KOPT-K1 (cell line): ENCODE measurements around the gene PTPRN2.
"Not testable (repeated sequence)": the region's sequence is repeated elsewhere in the genome, so short reads cannot be mapped to it uniquely, and the experiment has no call there.

ENCODE experiments used
- H3K27ac ChIP-seq: fragments of 200-600 bp; sonication (generic); 2 replicates; pipeline ENCODE4 v1.5.1; 2016; ENCODE audit warnings: antibody characterized with exemption, mild to moderate bottlenecking, low read depth, low read length; ENCODE audit not compliant: poor library complexity, severe bottlenecking
- H3K36me3 ChIP-seq: fragments of 200-600 bp; sonication (generic); 2 replicates; pipeline ENCODE4 v1.5.1; 2017; ENCODE audit warnings: antibody characterized with exemption, mild to moderate bottlenecking, low read length, moderate library complexity; ENCODE audit not compliant: insufficient read depth
- H3K9me3 ChIP-seq: fragments of 200-600 bp; sonication (generic); 2 replicates; pipeline ENCODE4 v1.5.1; 2017; ENCODE audit warnings: antibody characterized with exemption, low read length, mild to moderate bottlenecking; ENCODE audit not compliant: insufficient read depth, poor library complexity, severe bottlenecking

PTPRN2 gene

DNA sequence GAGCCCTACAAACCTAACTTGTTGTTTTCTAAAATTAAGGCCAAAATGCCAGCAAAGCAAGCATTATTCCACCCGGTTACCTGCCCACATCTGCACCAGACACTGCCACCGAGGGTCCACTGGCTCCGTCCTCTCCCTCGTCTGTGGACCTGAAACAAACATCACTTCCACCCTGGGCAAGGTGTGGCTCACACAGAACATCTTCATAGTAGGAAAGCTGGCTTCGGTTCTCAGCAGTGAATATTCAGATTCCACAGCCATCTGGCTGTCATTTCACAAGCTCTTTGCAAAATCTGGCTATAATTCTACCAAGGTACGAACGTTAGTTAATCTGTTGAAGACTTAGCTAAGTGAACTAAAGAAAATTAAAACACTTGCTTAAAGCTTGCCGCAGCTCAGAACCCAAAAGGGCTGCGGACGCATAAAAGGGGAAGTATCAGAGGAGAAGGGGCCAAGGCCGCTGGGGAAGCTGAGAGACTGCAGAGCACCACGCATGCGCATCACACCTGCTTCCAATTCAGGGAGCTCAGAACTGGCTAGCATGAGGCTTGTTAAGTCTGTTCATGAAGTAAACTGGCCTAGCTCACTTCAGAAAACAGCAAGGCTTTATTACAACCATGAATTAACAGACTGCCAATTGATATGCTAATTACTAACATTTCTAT, 46.1 kb downstream of the PTPRN2 start:
- Histone ChIP-seq H3K9me3 (no peaks in the 10 kb centered on the region), H3K27ac (no peak overlapping the region), H3K36me3 (no peaks in the 10 kb centered on the region)

DNA sequence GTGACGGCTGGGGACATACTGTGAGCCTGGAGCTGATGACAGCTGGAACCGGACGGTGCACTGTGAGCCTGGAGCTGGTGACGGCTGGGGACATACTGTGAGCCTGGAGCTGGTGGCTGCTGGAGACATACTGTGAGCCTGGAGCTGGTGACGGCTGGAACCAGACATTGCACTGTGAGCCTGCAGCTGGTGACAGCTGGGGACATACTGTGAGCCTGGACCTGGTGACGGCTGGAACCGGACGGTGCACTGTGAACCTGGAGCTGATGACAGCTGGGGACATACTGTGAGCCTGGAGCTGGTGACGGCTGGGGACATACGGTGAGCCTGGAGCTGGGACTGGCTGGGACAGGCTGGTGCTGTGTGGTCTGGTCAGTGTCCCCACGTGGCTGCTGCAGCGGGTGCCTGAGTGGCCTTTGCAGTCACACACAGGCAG, 47.9 kb downstream of the PTPRN2 start:
- Histone ChIP-seq H3K36me3 (no peaks in the 10 kb centered on the region), H3K9me3 (peaks cover 8% of the 10 kb centered on the region), H3K27ac (no peak overlapping the region)

DNA sequence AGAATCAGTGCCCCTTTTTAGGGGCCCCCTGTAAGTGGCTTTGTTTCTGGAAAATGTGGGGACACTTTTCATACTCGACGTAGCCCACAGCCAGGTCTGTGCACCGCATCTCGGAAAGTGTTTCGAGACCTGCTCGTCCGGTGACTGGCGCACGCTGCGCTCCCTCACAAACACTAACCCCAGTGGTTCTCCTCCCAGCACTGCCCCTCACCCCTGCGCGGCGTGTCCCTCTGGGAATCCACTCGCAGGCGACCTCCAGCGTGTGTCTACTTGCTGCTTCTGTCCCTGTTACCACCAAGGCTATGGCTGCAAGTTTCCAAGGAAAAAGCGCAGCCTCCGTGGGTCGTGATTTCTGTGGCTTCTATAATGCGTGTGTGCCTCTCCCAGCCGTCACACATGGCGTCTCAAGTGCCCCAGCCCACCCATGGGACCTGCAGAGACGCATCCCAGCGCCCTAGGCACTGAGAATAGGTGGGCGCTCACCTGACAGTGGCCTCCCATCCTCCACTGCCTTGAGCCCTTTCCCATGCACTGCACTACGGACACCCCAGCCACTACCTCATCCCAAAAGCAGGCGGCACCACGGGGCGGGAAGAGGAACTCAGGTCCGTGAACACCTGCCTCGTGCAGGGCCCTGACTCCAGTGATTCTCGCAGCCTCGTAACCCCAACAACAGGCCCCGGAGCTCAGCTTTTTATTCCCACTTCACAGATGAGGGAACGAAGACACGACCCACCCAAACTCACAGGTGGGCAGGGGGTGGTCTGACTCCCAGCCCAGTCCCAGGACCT, 49.3 kb downstream of the PTPRN2 start:
- H3K9me3 ChIP-seq: peaks cover 19% of the 10 kb centered on the region
- H3K27ac ChIP-seq: no peak overlapping the region
- H3K36me3 ChIP-seq: no peaks in the 10 kb centered on the region

DNA sequence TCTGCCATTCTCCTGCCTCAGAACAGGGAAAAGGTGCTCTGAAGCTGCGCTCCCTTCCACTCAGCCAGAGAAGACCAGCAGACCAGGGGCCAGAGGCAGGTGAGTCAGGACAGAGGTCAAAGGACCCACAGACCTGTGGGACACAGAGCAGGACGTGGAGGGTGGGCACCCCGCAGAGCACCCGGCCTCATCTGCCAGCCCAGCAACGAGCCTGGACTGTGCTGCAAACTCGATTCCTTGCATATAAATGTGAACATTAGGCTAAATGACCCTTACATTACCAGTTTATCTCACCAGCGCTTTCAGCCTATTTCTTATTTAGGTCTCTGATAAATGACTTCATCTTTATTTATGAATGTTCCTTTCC, 50.1 kb downstream of the PTPRN2 start:
- H3K9me3 ChIP-seq: peaks cover 19% of the 10 kb centered on the region
- no peaks in the 10 kb centered on the region for H3K36me3 ChIP-seq
- no peak overlapping the region for H3K27ac ChIP-seq

DNA sequence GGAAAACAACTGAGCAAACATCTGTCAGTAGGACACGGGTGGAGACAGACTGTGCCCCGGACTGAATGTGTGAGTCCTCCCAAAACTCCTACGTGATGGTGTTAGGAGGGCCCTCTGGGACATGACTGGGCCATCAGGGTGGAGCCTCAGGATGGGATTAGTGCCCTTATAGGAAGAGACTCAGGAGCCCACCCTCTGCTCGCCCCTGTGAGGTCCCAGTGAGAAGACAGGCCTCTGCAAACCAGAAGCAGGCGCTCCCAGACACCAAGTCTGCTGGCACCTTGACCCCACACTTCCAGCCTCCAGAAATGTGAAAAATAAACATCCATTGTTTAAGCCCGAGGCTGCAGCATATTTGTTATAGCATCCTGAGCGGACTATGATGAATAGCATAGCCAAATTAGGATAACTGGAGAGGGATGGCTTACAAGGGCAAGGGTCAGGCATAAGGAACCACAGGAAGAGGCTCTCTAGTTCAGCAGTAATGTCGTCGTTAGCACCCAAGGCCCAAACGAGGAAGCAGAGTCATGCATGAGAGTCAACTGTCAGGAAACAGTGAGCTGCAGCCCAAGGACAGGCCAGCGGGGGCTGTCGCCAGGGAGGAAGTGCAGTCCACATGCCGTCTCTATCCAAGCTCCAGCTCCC, 50.6 kb downstream of the PTPRN2 start:
- Histone ChIP-seq H3K27ac (no peak overlapping the region), H3K9me3 (peaks cover 19% of the 10 kb centered on the region), H3K36me3 (no peaks in the 10 kb centered on the region)

DNA sequence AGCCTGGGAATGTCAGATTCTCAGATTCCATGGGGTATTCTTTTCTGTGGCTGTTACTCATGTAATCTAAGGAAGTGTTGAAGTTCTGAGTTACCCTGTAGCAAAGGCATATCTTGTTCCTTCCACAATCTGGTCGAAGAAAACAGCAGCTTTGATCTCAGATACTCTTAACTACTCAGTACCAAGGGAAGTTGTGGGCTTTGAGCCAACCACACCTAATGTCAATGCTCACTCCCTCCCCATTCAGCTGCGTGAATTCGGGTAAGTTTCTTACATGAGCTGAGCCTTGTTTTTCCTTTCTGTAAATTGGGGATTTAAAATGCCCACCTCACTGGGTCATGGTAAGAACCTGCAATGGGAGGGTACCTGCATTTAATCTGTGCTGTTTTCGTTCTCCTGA, 52.5 kb downstream of the PTPRN2 start:
- no peaks in the 10 kb centered on the region for H3K36me3 ChIP-seq
- peaks cover 19% of the 10 kb centered on the region for H3K9me3 ChIP-seq
- H3K27ac ChIP-seq: no peak overlapping the region

- Histone ChIP-seq H3K36me3 (no peaks in the 10 kb centered on the region), H3K9me3 (peaks cover 19% of the 10 kb centered on the region), H3K27ac (no peak overlapping the region)
Measured at GRCh38 chr7:158534598-158534997, 53.0 kb downstream of the PTPRN2 start.

DNA sequence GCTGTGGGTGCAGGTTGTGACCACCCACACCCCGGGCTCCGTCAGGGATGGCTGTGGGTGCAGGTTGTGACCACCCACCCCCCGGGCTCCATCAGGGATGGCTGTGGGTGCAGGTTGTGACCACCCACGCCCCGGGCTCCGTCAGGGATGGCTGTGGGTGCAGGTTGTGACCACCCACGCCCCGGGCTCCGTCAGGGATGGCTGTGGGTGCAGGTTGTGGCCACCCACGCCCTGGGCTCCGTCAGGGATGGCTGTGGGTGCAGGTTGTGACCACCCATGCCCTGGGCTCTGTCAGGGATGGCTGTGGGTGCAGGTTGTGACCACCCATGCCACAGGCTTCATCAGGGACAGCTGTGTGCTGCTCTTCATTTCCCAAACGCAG, 53.5 kb downstream of the PTPRN2 start:
- peaks cover 19% of the 10 kb centered on the region for H3K9me3 ChIP-seq
- not testable (repeated sequence) for H3K27ac ChIP-seq, H3K36me3 ChIP-seq

DNA sequence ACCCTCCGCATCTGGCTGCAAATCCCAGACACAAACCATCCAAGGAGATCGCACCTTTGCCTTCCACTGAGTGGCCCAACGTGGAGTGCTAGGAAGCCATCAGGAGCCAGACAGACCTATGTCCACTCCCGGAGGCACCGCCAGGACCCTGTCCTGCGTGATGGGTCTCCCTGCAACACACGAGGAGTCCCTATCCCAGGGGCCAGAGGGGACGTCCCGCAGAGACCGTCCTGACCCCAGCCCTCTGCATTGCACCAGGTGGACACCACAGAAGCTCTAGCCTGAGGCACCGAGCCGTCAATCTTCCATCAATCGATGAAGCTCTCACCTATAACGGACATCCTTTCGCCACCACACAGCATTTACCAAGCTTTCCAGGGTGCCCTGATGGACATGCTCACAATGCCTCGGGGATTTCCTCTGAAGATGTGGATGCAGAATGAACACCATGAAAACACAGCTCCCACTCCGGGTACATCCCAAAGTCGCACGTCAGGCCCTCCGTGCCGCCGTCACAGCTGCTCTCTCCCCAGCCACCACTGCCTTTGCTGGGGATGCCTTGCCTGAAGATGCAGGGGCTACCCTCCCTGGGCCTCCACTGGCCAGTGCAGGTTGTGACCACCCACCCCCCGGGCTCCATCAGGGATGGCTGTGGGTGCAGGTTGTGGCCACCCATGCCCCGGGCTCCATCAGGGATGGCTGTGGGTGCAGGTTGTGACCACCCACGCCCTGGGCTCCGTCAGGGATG, 54.1 kb downstream of the PTPRN2 start:
- Histone ChIP-seq H3K27ac (no peak overlapping the region), H3K36me3 (no peaks in the 10 kb centered on the region), H3K9me3 (peaks cover 19% of the 10 kb centered on the region)

DNA sequence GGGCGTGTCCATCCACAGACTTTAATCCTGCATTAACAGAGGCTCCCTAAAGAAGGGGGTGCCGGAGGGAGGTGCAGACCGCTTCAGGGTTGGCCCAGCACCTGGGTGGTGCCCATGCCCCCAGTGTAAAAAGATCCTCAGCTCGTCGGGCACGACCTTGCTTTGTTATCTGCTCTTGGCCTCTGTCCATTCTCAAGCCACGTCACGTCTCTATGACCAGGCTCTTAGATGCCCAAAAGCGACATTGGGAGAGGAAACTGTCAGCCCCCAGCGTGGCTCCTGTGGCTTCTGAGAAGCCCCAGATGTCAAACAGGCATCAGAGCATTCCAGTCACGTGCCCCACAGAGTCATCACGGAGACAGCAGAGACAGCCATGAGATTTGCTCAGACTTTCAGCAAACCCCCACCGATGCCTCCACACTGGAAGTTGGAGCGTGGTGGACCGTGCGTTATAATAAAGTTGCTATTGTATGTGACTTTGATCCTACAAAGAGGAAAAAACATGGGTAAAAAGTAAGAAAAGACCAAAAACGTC, 55.5 kb downstream of the PTPRN2 start:
- no peaks in the 10 kb centered on the region for H3K36me3 ChIP-seq
- peaks cover 19% of the 10 kb centered on the region for H3K9me3 ChIP-seq
- no peak overlapping the region for H3K27ac ChIP-seq

DNA sequence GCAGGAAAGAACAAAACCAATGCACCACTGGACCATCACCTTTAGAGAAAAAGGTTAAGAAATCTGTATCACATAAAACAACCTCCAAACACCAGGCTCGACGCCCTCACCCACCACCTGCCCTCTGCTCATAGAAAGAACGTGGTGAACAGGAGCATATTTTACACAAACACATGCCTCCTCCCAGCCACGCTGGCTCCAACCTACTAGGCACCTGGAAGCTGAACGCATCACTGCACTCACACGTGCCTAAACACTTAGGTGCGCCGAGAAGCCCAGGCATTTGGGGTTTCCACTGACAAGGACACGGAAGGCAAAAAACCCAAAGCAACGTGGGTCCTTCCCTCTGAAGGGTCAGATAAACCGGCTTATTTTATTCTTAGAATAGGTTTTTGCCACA, 56.0 kb downstream of the PTPRN2 start:
- H3K27ac ChIP-seq: no peak overlapping the region
- no peaks in the 10 kb centered on the region for H3K36me3 ChIP-seq
- peaks cover 19% of the 10 kb centered on the region for H3K9me3 ChIP-seq

DNA sequence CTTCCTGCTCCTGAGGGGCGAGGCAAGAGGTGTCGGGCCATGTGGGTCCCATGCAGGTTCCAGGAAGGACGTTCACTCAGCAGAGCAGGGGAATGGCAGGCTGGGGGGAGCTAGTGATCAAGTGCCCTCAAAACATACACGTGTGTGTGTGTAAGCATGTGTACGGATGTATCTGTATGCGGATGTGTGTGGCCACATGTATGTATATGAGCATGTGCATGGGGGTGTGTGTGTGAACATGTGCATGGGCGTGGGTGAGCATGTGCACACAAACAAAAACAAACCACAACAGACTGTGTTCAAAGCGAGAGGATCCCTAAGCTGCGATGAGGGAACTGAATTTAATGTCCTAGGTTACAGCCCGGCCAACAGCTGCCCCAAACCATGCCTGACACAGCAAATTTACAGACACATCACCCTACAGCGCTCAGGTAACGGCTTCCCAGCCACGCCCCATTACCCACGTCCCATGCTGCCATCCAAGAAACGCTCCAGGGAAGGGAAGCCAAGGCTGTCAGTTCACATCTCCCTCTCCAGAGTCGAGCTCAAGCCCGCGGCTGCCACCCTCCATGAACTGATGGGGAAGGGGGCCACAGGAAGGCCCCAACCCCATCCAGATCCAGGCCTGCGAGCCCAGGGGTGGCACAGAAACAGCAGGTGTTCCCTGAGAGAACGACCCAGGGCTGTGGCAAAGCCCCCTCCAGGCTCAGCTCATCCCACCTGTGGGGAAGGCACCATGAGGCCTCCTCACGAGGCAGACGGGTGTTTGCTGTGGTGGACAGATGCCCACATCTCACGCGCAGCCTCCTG, 56.6 kb downstream of the PTPRN2 start:
- H3K9me3 ChIP-seq: peaks cover 19% of the 10 kb centered on the region
- no peaks in the 10 kb centered on the region for H3K36me3 ChIP-seq
- no peak overlapping the region for H3K27ac ChIP-seq

GRCh38 chr7:158529181-158530096, 58.2 kb downstream of the PTPRN2 start:
- H3K27ac ChIP-seq: no peak overlapping the region
- H3K9me3 ChIP-seq: peaks cover 8% of the 10 kb centered on the region
- H3K36me3 ChIP-seq: no peaks in the 10 kb centered on the region
